C4-2B (cell line): ENCODE measurements around the gene SPECC1.

Source experiments
- ZFX ChIP-seq: fragments of 450-650 bp; IDR thresholded peaks from 2 replicates; pipeline ENCODE4 v1.6.1; 2017
- TF ChIP-seq, protein P1 (sequence below): fragments of 450-650 bp; conservative IDR thresholded peaks from 2 replicates; pipeline ENCODE4 v1.5.1; 2017; ENCODE audit warnings: mild to moderate bottlenecking

DNA sequence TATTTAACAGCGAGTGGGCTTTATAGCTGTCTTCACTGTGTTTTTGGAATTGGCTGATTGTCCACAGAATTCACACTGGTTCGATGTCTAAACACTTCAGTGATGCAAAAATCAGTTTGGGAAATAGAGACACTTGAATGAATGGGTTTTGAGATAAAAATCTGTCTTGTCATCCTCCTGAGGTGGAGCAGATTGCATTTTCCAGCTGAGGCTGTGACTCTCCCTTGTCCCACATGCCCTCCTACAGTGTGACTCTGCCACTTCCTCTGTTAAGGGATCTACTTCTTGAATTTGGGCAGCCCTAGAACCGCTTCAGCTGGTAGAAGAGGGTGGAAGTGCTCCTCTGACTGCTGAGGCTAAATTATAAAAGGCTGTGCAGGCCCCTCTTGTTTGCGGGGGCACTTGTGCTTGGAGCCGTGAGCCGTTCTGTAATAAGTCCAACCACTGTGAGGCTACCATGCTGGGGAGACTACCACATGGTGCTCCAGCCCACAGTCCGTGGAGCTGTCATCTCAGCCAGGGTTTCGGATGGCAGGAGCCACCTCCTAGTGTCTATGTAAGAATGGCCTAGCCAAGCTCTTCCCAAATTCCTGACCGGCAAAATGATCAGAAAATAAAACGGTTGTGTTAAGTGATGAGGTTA is 175.9 kb downstream of the SPECC1 start:
- TF ChIP-seq, protein P1, sequence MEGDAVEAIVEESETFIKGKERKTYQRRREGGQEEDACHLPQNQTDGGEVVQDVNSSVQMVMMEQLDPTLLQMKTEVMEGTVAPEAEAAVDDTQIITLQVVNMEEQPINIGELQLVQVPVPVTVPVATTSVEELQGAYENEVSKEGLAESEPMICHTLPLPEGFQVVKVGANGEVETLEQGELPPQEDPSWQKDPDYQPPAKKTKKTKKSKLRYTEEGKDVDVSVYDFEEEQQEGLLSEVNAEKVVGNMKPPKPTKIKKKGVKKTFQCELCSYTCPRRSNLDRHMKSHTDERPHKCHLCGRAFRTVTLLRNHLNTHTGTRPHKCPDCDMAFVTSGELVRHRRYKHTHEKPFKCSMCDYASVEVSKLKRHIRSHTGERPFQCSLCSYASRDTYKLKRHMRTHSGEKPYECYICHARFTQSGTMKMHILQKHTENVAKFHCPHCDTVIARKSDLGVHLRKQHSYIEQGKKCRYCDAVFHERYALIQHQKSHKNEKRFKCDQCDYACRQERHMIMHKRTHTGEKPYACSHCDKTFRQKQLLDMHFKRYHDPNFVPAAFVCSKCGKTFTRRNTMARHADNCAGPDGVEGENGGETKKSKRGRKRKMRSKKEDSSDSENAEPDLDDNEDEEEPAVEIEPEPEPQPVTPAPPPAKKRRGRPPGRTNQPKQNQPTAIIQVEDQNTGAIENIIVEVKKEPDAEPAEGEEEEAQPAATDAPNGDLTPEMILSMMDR = no peak
- no peak for TF ChIP-seq ZFX
